Pons (tissue), 1 donor: ENCODE measurements around the gene POC1B.

Source experiments
- DNase-seq: peaks from one replicate; pipeline ENCODE4 v3.0.0-alpha.2; 2016; ENCODE audit warnings: low spot score

POC1B gene

DNA sequence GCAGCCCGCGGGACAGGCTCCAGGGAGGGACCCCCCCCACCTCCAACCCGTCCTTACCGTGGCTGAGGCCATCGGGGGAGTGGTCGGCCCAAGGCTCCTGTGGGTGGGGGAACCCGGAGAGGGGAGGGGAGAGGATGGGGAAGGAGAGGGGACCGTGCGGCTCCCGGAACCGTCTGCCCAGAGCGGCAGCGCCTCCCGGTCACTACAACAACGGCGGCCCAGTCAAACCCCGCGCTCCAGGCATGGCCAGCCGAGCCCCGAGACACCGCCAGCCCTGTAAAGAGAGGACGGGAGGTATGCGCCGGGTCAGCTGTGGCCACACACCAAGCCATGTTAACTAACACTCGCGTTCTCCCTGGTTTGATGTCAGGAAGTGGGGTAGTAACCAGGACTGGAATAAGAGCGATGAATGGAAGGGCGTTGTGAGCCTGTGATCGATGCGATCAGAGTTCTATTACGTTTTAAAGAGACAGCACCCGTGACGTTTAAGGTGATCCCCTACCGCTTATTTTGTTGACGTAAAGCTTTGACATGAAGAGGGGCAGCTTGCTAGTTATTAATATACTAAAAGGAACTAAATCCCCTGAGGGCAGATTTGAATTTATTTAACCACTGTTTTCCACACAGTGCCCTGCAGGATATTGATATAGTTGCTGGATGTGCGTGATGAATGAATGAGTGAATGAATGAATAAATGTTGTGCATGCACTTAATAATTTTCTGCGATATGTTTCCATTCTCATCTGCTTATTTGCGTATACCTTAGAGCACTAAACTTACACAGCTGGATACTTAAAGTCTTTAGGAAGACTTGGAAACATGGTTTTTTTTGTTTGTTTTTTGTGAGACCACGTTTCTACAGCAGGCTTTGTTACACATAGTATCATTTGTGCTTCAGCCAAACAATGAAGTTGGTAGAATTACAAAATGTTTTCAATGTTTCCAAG, at the start of gene POC1B:
Gene POC1B, minus strand, starts transcription at position 224 of the 947 bp plus-strand sequence. Its CDS starts 152 bp downstream, at position 72.
- DNase-seq, result peak; percentile 88

DNA sequence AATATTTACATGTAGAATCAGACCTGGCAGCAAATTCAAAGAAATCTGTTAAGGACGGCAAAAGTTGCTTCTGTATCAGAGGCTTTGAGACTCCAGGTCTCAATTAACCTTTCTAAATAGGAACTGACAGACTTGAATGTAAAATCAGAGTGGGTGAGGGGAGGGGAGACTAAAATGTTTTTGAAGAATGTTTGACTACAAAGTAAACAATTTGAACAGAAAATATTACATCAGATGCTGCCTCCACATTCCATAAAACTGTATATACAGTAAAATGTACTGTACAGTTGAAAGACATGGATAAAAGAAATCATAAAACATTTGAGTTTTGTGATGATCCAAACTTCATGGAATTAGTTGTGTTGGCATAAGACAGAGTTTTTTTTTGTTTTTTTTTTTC, 49.5 kb upstream of the POC1B start:
- no peak for DNase-seq

DNA sequence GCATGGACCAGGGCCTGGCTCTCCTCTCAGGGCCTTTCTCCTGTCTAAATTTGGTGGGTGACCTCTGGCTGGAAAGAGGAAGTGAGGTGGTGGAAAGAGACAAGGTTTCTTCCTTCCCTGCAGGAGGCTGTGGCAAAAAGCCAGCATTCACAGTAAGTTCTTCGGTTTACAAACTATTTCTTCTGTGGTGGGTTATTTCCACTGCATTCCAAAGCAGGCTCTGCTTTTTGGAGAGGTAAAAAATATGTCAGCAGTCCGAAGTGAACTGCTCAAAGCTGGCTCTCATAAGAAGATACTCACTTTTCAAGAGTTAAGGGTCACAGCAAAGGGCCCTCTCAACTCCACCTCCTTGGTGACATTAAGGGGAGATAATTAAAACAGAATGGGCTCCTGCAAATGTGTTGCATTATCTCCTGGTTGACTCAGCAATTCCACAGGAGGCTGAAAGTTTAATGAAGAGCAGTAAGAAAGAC, 48.9 kb upstream of the POC1B start:
- peak; percentile 18 for DNase-seq

- DNase-seq, result no peak
Measured at GRCh38 chr12:89573051-89573810, 47.4 kb upstream of the POC1B start.

GRCh38 chr12:89571491-89572195, 45.8 kb upstream of the POC1B start:
- DNase-seq, result no peak

DNA sequence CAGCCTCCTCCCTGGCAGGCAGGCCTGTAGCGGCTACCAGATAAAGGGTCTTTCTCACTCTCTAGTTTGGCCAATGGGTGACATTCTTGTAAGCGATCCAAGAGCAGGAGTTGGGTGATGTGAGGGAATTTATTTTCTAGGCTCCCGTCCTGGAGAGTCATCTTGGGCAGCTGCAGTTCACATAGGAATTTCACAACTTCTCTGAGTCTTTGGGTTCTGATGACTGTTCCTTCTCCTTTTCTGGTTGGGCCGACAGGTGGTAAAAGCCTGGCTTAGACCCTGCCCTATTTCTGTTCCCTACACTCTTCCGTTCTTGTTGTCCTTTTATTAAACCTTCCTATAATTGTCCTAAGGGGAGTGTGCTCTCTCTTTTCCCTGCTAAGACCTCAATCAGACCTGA, 42.6 kb upstream of the POC1B start:
- no peak for DNase-seq

GRCh38 chr12:89567691-89568239, 41.9 kb upstream of the POC1B start:
- DNase-seq, result no peak

DNA sequence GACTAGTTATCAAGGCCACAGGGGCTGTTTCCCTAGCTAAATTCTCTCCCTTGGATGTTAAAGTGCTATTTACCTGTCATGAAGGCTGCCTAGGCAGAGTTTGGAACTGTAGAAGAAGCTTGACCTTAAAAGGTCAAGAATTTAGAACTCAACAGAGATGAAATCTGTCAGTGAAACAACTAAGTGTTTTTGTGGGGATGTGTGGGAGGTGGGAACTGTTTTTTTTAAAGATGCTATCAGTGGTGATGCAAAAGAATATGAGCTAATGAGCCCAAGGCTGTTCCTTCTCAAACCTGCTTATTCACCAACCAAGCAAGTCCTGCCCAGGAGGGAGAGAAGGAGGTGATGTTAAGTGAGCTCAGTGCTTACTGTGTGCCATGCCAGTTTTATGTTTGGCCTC, 40.8 kb upstream of the POC1B start:
- no peak for DNase-seq

DNA sequence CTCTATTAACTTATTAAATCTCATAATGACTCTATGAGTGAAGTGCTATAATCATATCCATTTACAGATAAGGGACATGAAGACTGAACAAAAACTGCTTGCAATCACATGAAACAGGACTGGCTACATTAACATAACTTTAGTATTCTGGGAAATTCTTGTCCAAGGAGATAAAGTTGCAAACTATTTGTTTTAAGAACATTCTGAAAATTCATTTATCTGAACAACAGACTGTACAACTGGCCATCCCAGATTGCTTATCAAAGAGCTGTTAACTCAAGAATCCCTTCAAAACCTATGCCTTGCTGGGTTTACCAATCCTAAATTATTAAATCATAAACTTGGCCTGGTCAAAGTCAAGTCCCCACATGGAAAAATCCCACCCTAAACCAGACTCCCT, 39.2 kb upstream of the POC1B start:
- DNase-seq, result no peak

- no peak for DNase-seq
Measured at GRCh38 chr12:89559753-89560152, 33.9 kb upstream of the POC1B start.

DNA sequence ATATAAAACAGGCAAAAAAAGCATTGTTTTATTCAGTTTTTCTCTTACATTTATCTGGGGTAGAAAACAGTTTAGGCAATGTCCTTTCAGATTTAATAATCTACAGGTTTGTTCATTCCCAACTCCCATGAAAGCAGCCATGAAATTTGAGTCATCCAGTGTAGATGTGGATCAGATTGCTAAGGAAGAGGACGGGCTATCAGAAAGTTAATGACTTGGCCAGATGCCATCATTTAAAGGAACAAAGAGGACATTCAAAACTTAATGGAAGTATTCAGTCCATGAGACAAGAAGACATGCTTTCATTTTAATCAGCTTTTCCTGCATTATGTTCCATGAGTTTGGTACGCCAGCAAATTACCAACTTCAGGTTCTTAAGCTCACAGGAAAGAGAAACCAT, 31.1 kb upstream of the POC1B start:
- DNase-seq, result peak; percentile 55

GRCh38 chr12:89552376-89552775, 26.5 kb upstream of the POC1B start:
- DNase-seq, result no peak

DNA sequence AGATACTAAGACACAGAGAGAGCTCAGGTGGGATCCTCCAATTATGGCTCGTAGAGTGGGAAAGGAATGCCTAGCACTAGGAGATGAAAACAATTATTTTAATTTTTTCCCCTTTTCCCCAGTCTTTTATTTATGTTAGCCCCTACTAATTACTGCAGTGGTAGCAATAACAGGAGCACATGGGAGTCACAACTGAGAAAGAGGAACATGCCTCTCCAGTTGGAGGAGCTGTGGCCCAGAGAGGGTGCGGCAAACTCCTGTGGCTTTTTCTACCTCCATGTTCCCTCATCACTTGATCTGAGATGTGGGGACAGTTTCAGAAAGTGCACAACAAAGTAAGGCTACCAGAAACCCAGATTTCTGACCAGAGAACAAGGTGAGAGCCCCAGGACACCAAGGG, 25.9 kb upstream of the POC1B start:
- DNase-seq, result no peak

- no peak for DNase-seq
Measured at GRCh38 chr12:89547101-89547500, 21.3 kb upstream of the POC1B start.

DNA sequence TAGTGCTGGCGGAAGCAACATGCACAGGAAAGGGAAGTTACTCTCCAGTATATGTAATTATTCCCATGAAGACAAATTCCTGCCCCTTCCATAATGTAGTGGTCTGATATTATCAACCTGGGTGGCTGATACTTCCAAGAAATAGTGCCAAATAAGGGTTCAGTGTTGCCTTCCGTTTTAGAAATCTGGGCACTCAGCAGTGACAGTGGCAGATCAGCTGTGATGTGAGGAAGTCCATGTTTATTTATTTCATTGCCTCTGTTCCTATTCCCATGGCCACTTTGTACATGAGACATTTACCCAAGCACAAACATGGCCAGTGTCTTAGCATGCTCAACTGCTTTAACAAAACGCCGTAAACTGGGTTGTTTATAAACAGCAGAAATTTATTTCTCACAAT, 20.3 kb upstream of the POC1B start:
- DNase-seq, result no peak

DNA sequence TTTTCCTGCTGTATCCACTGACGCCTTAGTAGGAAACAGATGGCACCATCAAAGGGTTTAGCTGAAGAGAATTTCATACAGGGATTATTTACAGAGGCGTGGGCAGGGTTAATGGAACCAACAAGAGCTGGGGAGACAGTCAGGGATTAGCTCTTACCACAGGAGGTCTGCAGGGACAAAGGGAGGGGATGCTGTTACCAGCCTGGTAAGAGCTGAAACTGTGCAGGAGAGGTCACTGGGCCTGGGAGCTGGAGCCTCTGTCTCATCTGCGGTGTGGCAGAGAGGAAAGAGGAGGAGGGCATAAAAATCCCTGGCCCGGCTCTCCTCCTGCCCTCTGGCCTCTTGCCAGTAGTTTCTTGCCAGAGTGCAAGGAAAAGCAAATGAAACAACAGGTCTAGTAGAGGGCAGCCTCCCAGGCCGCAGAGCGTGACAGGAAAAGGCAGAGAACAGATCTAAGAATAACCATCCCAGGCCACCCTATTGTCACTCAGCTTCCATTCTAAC, 18.9 kb upstream of the POC1B start:
- DNase-seq, result no peak

DNA sequence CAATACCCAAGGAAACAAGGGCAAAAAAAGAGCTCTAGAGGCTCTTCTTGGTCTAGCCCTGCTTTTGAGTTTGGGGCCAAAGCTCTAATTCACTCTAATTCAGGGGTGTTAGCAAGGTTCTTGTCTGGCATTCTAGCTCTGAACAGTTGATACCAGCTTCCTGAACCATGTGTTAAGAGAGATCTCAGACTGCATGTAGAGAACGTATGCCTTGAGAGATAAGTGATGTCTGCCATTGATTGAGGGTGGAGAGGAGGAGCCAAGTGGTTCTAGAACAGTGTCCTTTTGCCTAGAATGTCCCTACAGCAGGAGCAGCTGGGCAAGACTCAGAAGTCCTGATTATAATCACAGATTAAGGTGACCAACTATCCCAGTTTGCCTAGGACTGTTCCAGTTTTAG, 18.2 kb upstream of the POC1B start:
- no peak for DNase-seq

- peak; percentile 84 for DNase-seq
Measured at GRCh38 chr12:89542912-89543592, 17.2 kb upstream of the POC1B start.

- DNase-seq, result no peak
Measured at GRCh38 chr12:89542236-89542635, 16.4 kb upstream of the POC1B start.

- DNase-seq, result no peak
Measured at GRCh38 chr12:89540586-89540985, 14.7 kb upstream of the POC1B start.
